NT2/D1 (cell line): ENCODE measurements around the gene IL17RE.
"Not testable (repeated sequence)": the region's sequence is repeated elsewhere in the genome, so short reads cannot be mapped to it uniquely, and the experiment has no call there.

Experiments
- DNase-seq: peaks from one replicate; pipeline ENCODE4 v3.0.0-alpha.2; 2011; ENCODE audit warnings: low read depth, low spot score
- H3K27me3 ChIP-seq: 2 replicates; pipeline ENCODE4 v1.6.0; 2011; ENCODE audit warnings: mild to moderate bottlenecking; ENCODE audit not compliant: insufficient read length, insufficient read depth
- H3K36me3 ChIP-seq: 2 replicates; pipeline ENCODE4 v1.6.1; 2011; ENCODE audit warnings: mild to moderate bottlenecking, low read length, mixed read lengths; ENCODE audit not compliant: insufficient read depth, insufficient read length
- H3K4me1 ChIP-seq: 2 replicates; pipeline ENCODE4 v1.5.1; 2011; ENCODE audit not compliant: insufficient read depth, insufficient read length
- H3K4me3 ChIP-seq: 2 replicates; pipeline ENCODE4 v1.5.1; 2011; ENCODE audit warnings: low read depth; ENCODE audit not compliant: insufficient read length
- H3K9ac ChIP-seq: 2 replicates; pipeline ENCODE4 v1.6.0; 2011; ENCODE audit warnings: low read depth; ENCODE audit not compliant: insufficient read length
- H3K9me3 ChIP-seq: 2 replicates; pipeline ENCODE4 v1.5.1; 2011; ENCODE audit warnings: mild to moderate bottlenecking, low read length; ENCODE audit not compliant: insufficient read depth
- SUZ12 ChIP-seq: IDR thresholded peaks from 2 replicates; pipeline ENCODE4 v1.6.1; 2011; ENCODE audit not compliant: insufficient read length, insufficient read depth; ENCODE audit errors: extremely low read depth
- YY1 ChIP-seq: IDR thresholded peaks from 2 replicates; pipeline ENCODE4 v1.6.1; 2011; ENCODE audit not compliant: insufficient read length, insufficient read depth
- ZNF274 ChIP-seq: IDR thresholded peaks from 2 replicates; pipeline ENCODE4 v1.6.1; 2011; ENCODE audit warnings: mild to moderate bottlenecking, low read depth, low read length

IL17RE gene

GRCh38 chr3:9937486-9938238, 35.0 kb downstream of the IL17RE start:
- Histone ChIP-seq H3K9ac (peak overlapping the region; percentile 24), H3K36me3 (peaks cover 41% of the 10 kb centered on the region), H3K4me3 (no peak overlapping the region), H3K27me3 (no peaks in the 10 kb centered on the region), H3K4me1 (no peaks in the 10 kb centered on the region), H3K9me3 (peaks cover 6% of the 10 kb centered on the region; the same call in 1 of the 2 replicates)
- TF ChIP-seq YY1 (no peak), ZNF274 (no peak), SUZ12 (no peak)
- no peak for DNase-seq

- Histone ChIP-seq H3K9ac (no peak overlapping the region), H3K4me1 (peaks cover 4% of the 10 kb centered on the region), H3K4me3 (no peak overlapping the region), H3K27me3 (no peaks in the 10 kb centered on the region), H3K36me3 (peaks cover 53% of the 10 kb centered on the region), H3K9me3 (peaks cover 6% of the 10 kb centered on the region; the same call in 1 of the 2 replicates)
- TF ChIP-seq YY1 (no peak), ZNF274 (no peak), SUZ12 (no peak)
- no peak for DNase-seq
Measured at GRCh38 chr3:9938966-9939365, 36.3 kb downstream of the IL17RE start.

GRCh38 chr3:9939906-9940305, 37.3 kb downstream of the IL17RE start:
- H3K4me3 ChIP-seq, DNase-seq, H3K27me3 ChIP-seq, H3K4me1 ChIP-seq, H3K9me3 ChIP-seq, H3K9ac ChIP-seq: not testable (repeated sequence)
- H3K36me3 ChIP-seq = peaks cover 61% of the 10 kb centered on the region

- Histone ChIP-seq H3K9me3 (peaks cover 6% of the 10 kb centered on the region; the same call in 1 of the 2 replicates), H3K9ac (no peak overlapping the region), H3K4me3 (no peak overlapping the region), H3K36me3 (peaks cover 59% of the 10 kb centered on the region), H3K27me3 (no peaks in the 10 kb centered on the region), H3K4me1 (peaks cover 4% of the 10 kb centered on the region)
- DNase-seq = no peak
- no peak for TF ChIP-seq YY1
- no peak for TF ChIP-seq ZNF274
- no peak for TF ChIP-seq SUZ12
Measured at GRCh38 chr3:9940746-9941145, 38.1 kb downstream of the IL17RE start.

GRCh38 chr3:9942164-9942563, 39.5 kb downstream of the IL17RE start:
- Histone ChIP-seq H3K27me3 (no peaks in the 10 kb centered on the region), H3K9ac (no peak overlapping the region), H3K9me3 (peaks cover 6% of the 10 kb centered on the region; the same call in 1 of the 2 replicates), H3K36me3 (peaks cover 48% of the 10 kb centered on the region), H3K4me1 (peaks cover 4% of the 10 kb centered on the region), H3K4me3 (no peak overlapping the region)
- no peak for DNase-seq
- TF ChIP-seq SUZ12 (no peak), ZNF274 (no peak), YY1 (no peak)

GRCh38 chr3:9942934-9943690, 40.5 kb downstream of the IL17RE start:
- DNase-seq = no peak
- no peak for TF ChIP-seq YY1
- no peak for TF ChIP-seq ZNF274
- TF ChIP-seq SUZ12 = no peak
- Histone ChIP-seq H3K4me1 (peaks cover 4% of the 10 kb centered on the region), H3K4me3 (no peak overlapping the region), H3K36me3 (peaks cover 41% of the 10 kb centered on the region), H3K9ac (no peak overlapping the region), H3K27me3 (no peaks in the 10 kb centered on the region), H3K9me3 (peaks cover 6% of the 10 kb centered on the region; the same call in 1 of the 2 replicates)

- no peak for DNase-seq
- Histone ChIP-seq H3K36me3 (peaks cover 42% of the 10 kb centered on the region), H3K9me3 (peaks cover 6% of the 10 kb centered on the region; the same call in 1 of the 2 replicates), H3K27me3 (no peaks in the 10 kb centered on the region), H3K4me3 (no peak overlapping the region), H3K4me1 (peaks cover 4% of the 10 kb centered on the region), H3K9ac (no peak overlapping the region)
- no peak for TF ChIP-seq YY1
Measured at GRCh38 chr3:9944271-9944670, 41.6 kb downstream of the IL17RE start.
